ENCODE results near the gene CNDP2. TPM values are rescaled to one million over a fixed set of nuclear protein-coding genes. Genes with fewer than 3 reads are reported as not detected.

The CNDP2 gene
- total RNA-seq, 2 experiments from 2014 or later, result 121 to 136 TPM

GRCh38 chr18:74493689-74494088 is 2.5 kb upstream of the CNDP2 start:
- CTCF ChIA-PET, result interaction anchor here (0.6 to 11.5 kb wide), 39 partner anchors 9 to 411 kb away, joined by 3 to 198 read pairs (median 4); no protein-coding TSS in a partner anchor
- peak; percentile 70 for DNase-seq
- TF ChIP-seq CTCF (IDR thresholded peaks at IDR 0.05), result peak; percentile 68
- intact Hi-C loops (cut with micrococcal nuclease), result loop anchor here (1.0 to 10.0 kb wide), 3 partner anchors 101 to 296 kb away; partner anchors contain the start of gene ZNF407
- no peaks in the 10 kb centered on the region for H3K9me3 Mint-ChIP-seq
- no peaks in the 10 kb centered on the region for H3K27me3 Mint-ChIP-seq
- H3K4me1 Mint-ChIP-seq (ENCODE audit: low read depth), result peaks cover 23% of the 10 kb centered on the region
- POLR2A ChIA-PET, result interaction anchor here (1.4 kb wide), 1 partner anchor 94 kb away, joined by 3 read pairs; no protein-coding TSS in a partner anchor
- H3K4me3 Mint-ChIP-seq, result no peak overlapping the region
- peak; percentile 21 for ATAC-seq
- no peak overlapping the region for H3K27ac Mint-ChIP-seq
- H3K36me3 Mint-ChIP-seq (ENCODE audit: low read depth), result peaks cover 9% of the 10 kb centered on the region

GRCh38 chr18:74494514-74494913 is 1.6 kb upstream of the CNDP2 start:
- POLR2A ChIA-PET, result no interaction called here
- intact Hi-C loops (cut with micrococcal nuclease), result loop anchor here (5.0 to 10.0 kb wide), 2 partner anchors 100 to 297 kb away; partner anchors contain the start of gene ZNF407
- H3K36me3 Mint-ChIP-seq (ENCODE audit: low read depth), result peaks cover 14% of the 10 kb centered on the region

GRCh38 chr18:74496508-74497323 is 553 bp downstream of the CNDP2 start:
- DNase-seq (peak; percentile 52), ATAC-seq (peak; percentile 17)
- H3K9me3 Mint-ChIP-seq, result no peaks in the 10 kb centered on the region
- no peak for TF ChIP-seq CTCF (IDR thresholded peaks at IDR 0.05)
- peaks cover 47% of the 10 kb centered on the region for H3K4me1 Mint-ChIP-seq (ENCODE audit: low read depth)
- intact Hi-C loops (cut with micrococcal nuclease), result loop anchor here (5.0 to 10.0 kb wide), 5 partner anchors 56 to 711 kb away; partner anchors contain the start of genes FBXO15, PTGR3, TIMM21 and ZNF407
- CTCF ChIA-PET, result interaction anchor here (1.7 to 11.5 kb wide), 4 partner anchors 55 to 155 kb away, joined by 4 to 198 read pairs (median 7); no protein-coding TSS in a partner anchor
- H3K36me3 Mint-ChIP-seq (ENCODE audit: low read depth), result peaks cover 31% of the 10 kb centered on the region
- peak overlapping the region; percentile 99 for H3K27ac Mint-ChIP-seq
- no peaks in the 10 kb centered on the region for H3K27me3 Mint-ChIP-seq
- POLR2A ChIA-PET, result interaction anchor here (0.6 to 1.8 kb wide), 6 partner anchors 9 to 200 kb away, joined by 3 to 9 read pairs (median 4); no protein-coding TSS in a partner anchor
- peak overlapping the region; percentile 85 for H3K4me3 Mint-ChIP-seq

More at GRCh38 chr18:74494514-74494913, 1.6 kb upstream of the CNDP2 start:
- Mint-ChIP-seq H3K4me3 (peak overlapping the region; percentile 14), H3K27ac (no peak overlapping the region), H3K27me3 (no peaks in the 10 kb centered on the region), H3K9me3 (no peaks in the 10 kb centered on the region), H3K4me1 (ENCODE audit: low read depth) (peaks cover 30% of the 10 kb centered on the region)
- ATAC-seq (no peak), DNase-seq (no peak)
- no peak for TF ChIP-seq CTCF (IDR thresholded peaks at IDR 0.05)
- CTCF ChIA-PET, result interaction anchor here (0.6 to 11.5 kb wide), 8 partner anchors 10 to 295 kb away, joined by 3 to 198 read pairs (median 12); no protein-coding TSS in a partner anchor

GRCh38 chr18:74497324-74497676 is 1.1 kb downstream of the CNDP2 start:
- intact Hi-C loops (cut with micrococcal nuclease), result loop anchor here (5.0 to 10.0 kb wide), 5 partner anchors 55 to 710 kb away; partner anchors contain the start of genes FBXO15, PTGR3, TIMM21 and ZNF407
- ChIA-PET CTCF (interaction anchor here (1.5 to 11.5 kb wide), 4 partner anchors 55 to 146 kb away, joined by 4 to 198 read pairs (median 6); partner anchors contain the start of gene ZNF407), POLR2A (interaction anchor here (1.2 to 1.8 kb wide), 4 partner anchors 9 to 123 kb away, joined by 3 to 9 read pairs (median 4); no protein-coding TSS in a partner anchor)
- H3K27me3 Mint-ChIP-seq, result no peaks in the 10 kb centered on the region
- peaks cover 50% of the 10 kb centered on the region for H3K4me1 Mint-ChIP-seq (ENCODE audit: low read depth)
- H3K9me3 Mint-ChIP-seq, result no peaks in the 10 kb centered on the region
- no peak for TF ChIP-seq CTCF (IDR thresholded peaks at IDR 0.05)
- ATAC-seq (no peak), DNase-seq (peak; percentile 23)
- H3K36me3 Mint-ChIP-seq (ENCODE audit: low read depth), result peaks cover 36% of the 10 kb centered on the region
- peak overlapping the region; percentile 99 for H3K27ac Mint-ChIP-seq
- H3K4me3 Mint-ChIP-seq, result peak overlapping the region; percentile 85

Measured in activated CD8-positive, alpha-beta T cell treated with anti-CD3 and anti-CD28 coated beads for 36 hours (primary cell).